IMR-90 (cell line): Measurements from ENCODE around the gene SATB2. TPM values are rescaled to one million over a fixed set of nuclear protein-coding genes. Genes with fewer than 3 reads are reported as not detected.

ENCODE experiments used
- ATAC-seq: fragments of 200-7000 bp; cut with Tn5 transposase; 2 replicates; pipeline ENCODE4 v1.9.1; 2020; ENCODE audit warnings: low read depth, mild to moderate bottlenecking, moderate library complexity
- BruUV-seq: library from RNA; stranded (reverse); fragments of 400-500 nt; replicated peaks from 2 replicates; lab custom pipeline; 2021; lab: Mats Ljungman, UMichigan
- CTCF ChIA-PET: fragments of 300-600 bp; formaldehyde crosslinking; extraction: SDS; loops from one replicate; lab custom pipeline; 2021; ENCODE audit warnings: antibody characterized with exemption; lab: Yijun Ruan, JAX
- POLR2A ChIA-PET: fragments of 300-600 bp; sonication (Branson Sonifier 250); formaldehyde crosslinking; loops from one replicate; lab custom pipeline; 2022; ENCODE audit warnings: antibody characterized with exemption; ENCODE audit not compliant: unreplicated experiment; lab: Charles Lee
- DNase-seq: peaks from one replicate; pipeline ENCODE4 v3.0.0; 2013
- H2AFZ ChIP-seq: replicated peaks from 2 replicates; pipeline ENCODE3; 2013; ENCODE audit warnings: low read length, mild to moderate bottlenecking; ENCODE audit not compliant: poor library complexity
- H2AK5ac ChIP-seq: 2 replicates; pipeline ENCODE4 v1.6.1; 2013; ENCODE audit warnings: low read depth, low read length, inconsistent platforms
- H2AK9ac ChIP-seq: replicated peaks from 2 replicates; pipeline ENCODE3; 2013; ENCODE audit warnings: mild to moderate bottlenecking, low read depth, low read length, moderate library complexity; ENCODE audit not compliant: poor library complexity
- H2BK120ac ChIP-seq: 2 replicates; pipeline ENCODE4 v1.6.1; 2013; ENCODE audit warnings: low read depth, low read length, inconsistent platforms
- H2BK15ac ChIP-seq: 3 replicates; pipeline ENCODE4 v1.6.1; 2013; ENCODE audit warnings: low read depth, low read length, inconsistent platforms
- H2BK20ac ChIP-seq: 2 replicates; pipeline ENCODE4 v1.6.1; 2013; ENCODE audit warnings: low read depth, mild to moderate bottlenecking, inconsistent platforms, low read length, moderate library complexity
- H2BK5ac ChIP-seq: 2 replicates; pipeline ENCODE4 v1.6.1; 2013; ENCODE audit warnings: mild to moderate bottlenecking, low read depth, low read length, inconsistent platforms; ENCODE audit not compliant: poor library complexity, severe bottlenecking
- H3K14ac ChIP-seq: replicated peaks from 2 replicates; pipeline ENCODE4 v1.6.1; 2013; ENCODE audit warnings: low read depth, low read length, inconsistent platforms
- H3K18ac ChIP-seq: 2 replicates; pipeline ENCODE4 v1.6.1; 2013; ENCODE audit warnings: low read depth, low read length, control low read depth
- H3K23ac ChIP-seq: 2 replicates; pipeline ENCODE4 v1.6.1; 2013; ENCODE audit warnings: low read depth, low read length, inconsistent platforms
- H3K27ac ChIP-seq: 2 replicates; pipeline ENCODE4 v1.5.1; 2013; ENCODE audit warnings: mild to moderate bottlenecking, control low read depth, low read length; ENCODE audit not compliant: insufficient read depth
- H3K27me3 ChIP-seq: 2 replicates; pipeline ENCODE4 v1.6.1; 2013; ENCODE audit warnings: low read length; ENCODE audit not compliant: control insufficient read depth, insufficient read depth
- H3K36me3 ChIP-seq: 2 replicates; pipeline ENCODE4 v1.6.1; 2013; ENCODE audit warnings: low read length, mixed read lengths; ENCODE audit not compliant: control insufficient read depth, insufficient read depth
- H3K4ac ChIP-seq: 2 replicates; pipeline ENCODE4 v1.6.1; 2013; ENCODE audit warnings: low read depth, low read length, inconsistent platforms
- H3K4me1 ChIP-seq: 2 replicates; pipeline ENCODE4 v1.6.1; 2013; ENCODE audit warnings: low read length, mixed read lengths; ENCODE audit not compliant: control insufficient read depth, insufficient read depth
- H3K4me2 ChIP-seq: 2 replicates; pipeline ENCODE4 v1.6.1; 2013; ENCODE audit warnings: low read depth, mild to moderate bottlenecking, control low read depth, low read length, moderate library complexity
- H3K4me3 ChIP-seq: 2 replicates; pipeline ENCODE4 v1.5.1; 2013; ENCODE audit warnings: low read depth, mild to moderate bottlenecking, control low read depth, low read length, moderate library complexity; ENCODE audit not compliant: insufficient read depth
- H3K56ac ChIP-seq: 2 replicates; pipeline ENCODE4 v1.6.1; 2013; ENCODE audit warnings: low read length, inconsistent platforms; ENCODE audit not compliant: insufficient read depth; ENCODE audit errors: extremely low read depth
- H3K79me1 ChIP-seq, 2 experiments: 2 replicates each; pipeline ENCODE4 v1.6.1; 2013; ENCODE audit warnings: low read length in 2 of 2, inconsistent platforms in 1 of 2, low read depth in 1 of 2
- H3K9ac ChIP-seq: 2 replicates; pipeline ENCODE4 v1.6.1; 2013; ENCODE audit warnings: low read depth, low read length, control low read depth
- H3K9me1 ChIP-seq: 2 replicates; pipeline ENCODE4 v1.6.1; 2013; ENCODE audit warnings: low read length, inconsistent platforms; ENCODE audit not compliant: insufficient read depth
- H3K9me3 ChIP-seq: 2 replicates; pipeline ENCODE4 v1.6.1; 2013; ENCODE audit warnings: low read length; ENCODE audit not compliant: control insufficient read depth, insufficient read depth
- H4K20me1 ChIP-seq: 2 replicates; pipeline ENCODE4 v1.6.1; 2013; ENCODE audit warnings: low read length, inconsistent platforms; ENCODE audit not compliant: insufficient read depth
- H4K5ac ChIP-seq: 2 replicates; pipeline ENCODE4 v1.6.1; 2013; ENCODE audit warnings: mild to moderate bottlenecking, low read depth, low read length, control low read depth
- H4K8ac ChIP-seq, 2 experiments: 2 replicates each; pipeline ENCODE4 v1.6.1; 2013; ENCODE audit warnings: low read depth in 2 of 2, low read length in 2 of 2, control low read depth in 1 of 2, inconsistent platforms in 1 of 2
- H4K91ac ChIP-seq: 2 replicates; pipeline ENCODE4 v1.6.1; 2013; ENCODE audit warnings: low read depth, low read length, inconsistent platforms; ENCODE audit not compliant: insufficient read depth
- BHLHE40 ChIP-seq: fragments of 150-350 bp; IDR thresholded peaks from 2 replicates; pipeline ENCODE4 v1.6.1; 2016; ENCODE audit warnings: mild to moderate bottlenecking, low read depth, low read length
- CHD1 ChIP-seq: IDR thresholded peaks from 2 replicates; pipeline ENCODE4 v1.6.1; 2012; ENCODE audit warnings: low read depth, low read length, improper control_type of control experiment
- CTCF ChIP-seq: conservative IDR thresholded peaks from 2 replicates; pipeline ENCODE4 v1.5.1; 2012; ENCODE audit warnings: mild to moderate bottlenecking, low read depth, low read length, improper control_type of control experiment
- ELK1 ChIP-seq: fragments of 150-350 bp; IDR thresholded peaks from 2 replicates; pipeline ENCODE4 v1.6.1; 2016; ENCODE audit warnings: low read depth, mild to moderate bottlenecking, low read length, moderate library complexity, borderline replicate concordance
- FOS ChIP-seq: fragments of 150-350 bp; IDR thresholded peaks from 2 replicates; pipeline ENCODE4 v1.6.1; 2016; ENCODE audit warnings: low read depth, low read length
- MAFK ChIP-seq: IDR thresholded peaks from 2 replicates; pipeline ENCODE4 v1.6.1; 2012; ENCODE audit warnings: low read depth, low read length, improper control_type of control experiment
- MAZ ChIP-seq: IDR thresholded peaks from 2 replicates; pipeline ENCODE4 v1.6.1; 2012; ENCODE audit warnings: low read depth, mild to moderate bottlenecking, low read length, improper control_type of control experiment, moderate library complexity, borderline replicate concordance
- MXI1 ChIP-seq: IDR thresholded peaks from 2 replicates; pipeline ENCODE4 v1.6.1; 2012; ENCODE audit warnings: low read depth, mild to moderate bottlenecking, low read length, moderate library complexity, borderline replicate concordance
- NFE2L2 ChIP-seq: fragments of 150-350 bp; IDR thresholded peaks from 2 replicates; pipeline ENCODE4 v1.6.1; 2016; ENCODE audit warnings: low read depth, mild to moderate bottlenecking, low read length
- POLR2A ChIP-seq: IDR thresholded peaks from 2 replicates; pipeline ENCODE4 v1.6.1; 2012; ENCODE audit warnings: mild to moderate bottlenecking, low read depth, low read length
- RAD21 ChIP-seq: IDR thresholded peaks from 2 replicates; pipeline ENCODE4 v1.6.1; 2012; ENCODE audit warnings: low read length, improper control_type of control experiment
- SMC3 ChIP-seq: fragments of 150-350 bp; IDR thresholded peaks from 2 replicates; pipeline ENCODE4 v1.6.1; 2016; ENCODE audit warnings: low read depth, mild to moderate bottlenecking, antibody characterized with exemption, low read length, moderate library complexity
- USF2 ChIP-seq: fragments of 150-350 bp; IDR thresholded peaks from 2 replicates; pipeline ENCODE4 v1.6.1; 2017; ENCODE audit warnings: mild to moderate bottlenecking, antibody characterized with exemption, low read length, low read depth
- WGBS, 2 experiments: methylation state at CpG; one replicate each; pipeline versions ENCODE4 v1.1.5 to v1.1.7; 2013; ENCODE audit warnings: missing lambda C conversion rate in 2 of 2; ENCODE audit not compliant: insufficient read length in 1 of 2; ENCODE audit errors: extremely low coverage in 2 of 2; 5-methylcytosine and 5-hydroxymethylcytosine counted together
- dilution Hi-C: fragments of 300-500 bp; cut with HindIII; formaldehyde crosslinking; loops from one replicate; pipeline ENCODE4 v1.14.3; 2018; ENCODE audit warnings: low sequenced_read_pairs; ENCODE audit not compliant: unreplicated experiment
- in situ Hi-C: fragments of 300-500 bp; cut with MboI; formaldehyde crosslinking; loops from 3 replicates; pipeline ENCODE4 v1.14.3; 2019; ENCODE audit warnings: low sequenced_read_pairs, inconsistent platforms, mixed read lengths
- intact Hi-C: fragments of 100-400 bp; cut with micrococcal nuclease; formaldehyde crosslinking; loops from 2 replicates; pipeline ENCODE4 v1.10.0; 2022
- polyA plus RNA-seq, 3 experiments: library from polyadenylated mRNA; depleted of rRNA; stranded (reverse); fragments of >200 nt; gene quantifications; 2 replicates each; pipeline ENCODE4 v1.2.3, GENCODE V29; 2012; ENCODE audit warnings: low replicate concordance in 1 of 3
- total RNA-seq: library from RNA; depleted of rRNA; stranded (reverse); fragments of >200 nt; gene quantifications from 2 replicates; pipeline ENCODE4 v1.2.3, GENCODE V29; 2012

SATB2 gene
- total and polyA plus RNA-seq, 2 of the 4 experiments (the other 2 are of a cell fraction) = 6.2 to 8.4 TPM

- Histone ChIP-seq H3K27ac (no peak overlapping the region), H3K9ac (no peak overlapping the region), H3K27me3 (no peaks in the 10 kb centered on the region), H3K9me3 (no peaks in the 10 kb centered on the region), H3K18ac (no peak overlapping the region), H3K56ac (no peak overlapping the region), H4K8ac (no peak overlapping the region), H2BK5ac (no peak overlapping the region), H3K23ac (no peak overlapping the region), H4K91ac (no peak overlapping the region), H2BK20ac (no peak overlapping the region), H4K5ac (no peak overlapping the region), H4K20me1 (no peaks in the 10 kb centered on the region), H3K14ac (no peak overlapping the region), H3K9me1 (no peaks in the 10 kb centered on the region), H3K79me1 (no peaks in the 10 kb centered on the region), H2AK5ac (no peak overlapping the region), H3K4me2 (no peak overlapping the region), H3K4me3 (no peak overlapping the region), H2BK120ac (no peak overlapping the region), H3K36me3 (no peaks in the 10 kb centered on the region), H2BK15ac (no peak overlapping the region), H2AFZ (peak overlapping the region; percentile 37), H3K4ac (no peak overlapping the region), H2AK9ac (no peak overlapping the region), H3K4me1 (no peaks in the 10 kb centered on the region)
- no peak for TF ChIP-seq POLR2A
- no peak for TF ChIP-seq USF2
- TF ChIP-seq SMC3 = peak; percentile 51; the same call in 1 of the 2 replicates
- TF ChIP-seq BHLHE40 = no peak
- no peak for TF ChIP-seq MXI1
- TF ChIP-seq RAD21 = peak; percentile 77
- no peak for TF ChIP-seq MAFK
- no peak for TF ChIP-seq NFE2L2
- no peak for TF ChIP-seq CHD1
- TF ChIP-seq CTCF = peak; percentile 80
- no peak for TF ChIP-seq FOS
- no peak for TF ChIP-seq ELK1
- no peak for TF ChIP-seq MAZ
- no TSS peak for BruUV-seq
- ATAC-seq (peak; percentile 95), DNase-seq (peak; percentile 49)
- ChIA-PET CTCF (interaction anchor here (0.6 to 1.8 kb wide), 14 partner anchors 11 to 1176 kb away, joined by 3 to 12 read pairs (median 3); no protein-coding TSS in a partner anchor), POLR2A (no interaction called here)
- no CpG with 5 or more reads among the region's 5 CpGs for WGBS, 2 experiments
- intact Hi-C loops = loop anchor here (1.0 to 5.0 kb wide), 2 partner anchors 376 to 829 kb away; no protein-coding TSS in a partner anchor
- in situ Hi-C loops = loop anchor here (10.0 to 25.0 kb wide), 3 partner anchors 824 to 1171 kb away; no protein-coding TSS in a partner anchor
- dilution Hi-C loops = no loop called here
Measured at GRCh38 chr2:199485732-199486335, 28.1 kb upstream of the SATB2 start.
